Sigmoid colon (tissue), 7 donors: Measurements from ENCODE around the gene FEM1C. TPM values are rescaled to one million over a fixed set of nuclear protein-coding genes. Genes with fewer than 3 reads are reported as not detected.
A peak's percentile ranks its signal among the peaks of the same experiment; 100 is the strongest.

Source experiments
- DNase-seq: peaks from one replicate; pipeline ENCODE4 v3.0.0-alpha.2; 2019
- H3K27ac ChIP-seq, 4 donors: fragments of 200-600 bp; sonication (generic); one replicate each; pipeline ENCODE4 v1.5.1; 2016 to 2019; ENCODE audit warnings: mild to moderate bottlenecking in 1 of 4
- H3K27me3 ChIP-seq, 3 donors: fragments of 200-600 bp; sonication (generic); one replicate each; pipeline ENCODE4 v1.5.1; 2019; ENCODE audit warnings: mild to moderate bottlenecking in 1 of 3
- H3K36me3 ChIP-seq, 4 donors: fragments of 200-600 bp; sonication (generic); one replicate each; pipeline ENCODE4 v1.5.1; 2016 to 2019
- H3K4me1 ChIP-seq, 4 donors: fragments of 200-600 bp; sonication (generic); one replicate each; pipeline ENCODE4 v1.5.1; 2017 to 2019
- H3K4me3 ChIP-seq, 4 donors: fragments of 200-600 bp; sonication (generic); one replicate each; pipeline ENCODE4 v1.5.1; 2017 to 2019; ENCODE audit warnings: mild to moderate bottlenecking in 2 of 4, moderate library complexity in 1 of 4
- H3K9me3 ChIP-seq, 4 donors: fragments of 200-600 bp in 3 of 4; sonication (generic) in 3 of 4; one replicate each; pipeline versions ENCODE4 v1.5.1 to v1.6.1; 2013 to 2019
- CTCF ChIP-seq, 4 experiments: fragments of 450-650 bp in 3 of 4; fragments of 200-600 bp in 1 of 4; IDR thresholded peaks; one replicate each; pipeline ENCODE4 v1.5.1; 2016 to 2019; ENCODE audit warnings: antibody characterized with exemption in 4 of 4, mild to moderate bottlenecking in 3 of 4, moderate library complexity in 2 of 4
- EP300 ChIP-seq, 4 donors: sonication (generic); formaldehyde crosslinking; IDR thresholded peaks; one replicate each; pipeline ENCODE4 v1.6.1; 2017; ENCODE audit warnings: antibody characterized with exemption in 4 of 4
- POLR2A ChIP-seq, 2 donors: fragments of 450-650 bp; IDR thresholded peaks; one replicate each; pipeline ENCODE4 v1.6.1; 2016; ENCODE audit warnings: antibody characterized with exemption in 2 of 2, mild to moderate bottlenecking in 2 of 2, moderate library complexity in 2 of 2
- POLR2AphosphoS5 ChIP-seq, 4 donors: sonication (generic); formaldehyde crosslinking; IDR thresholded peaks; one replicate each; pipeline ENCODE4 v1.6.1; 2017; ENCODE audit warnings: antibody characterized with exemption in 4 of 4
- WGBS, 2 donors: extraction: QIAGEN DNeasy Blood & Tissue Kit; methylation state at CpG; one replicate each; pipeline ENCODE4 v1.1.7; 2013; 5-methylcytosine and 5-hydroxymethylcytosine counted together
- intact Hi-C: fragments of 100-400 bp; cut with DNase I; formaldehyde crosslinking; loops from one replicate; pipeline ENCODE4 v1.15.1; 2023
- polyA plus RNA-seq, 3 donors: library from polyadenylated mRNA; stranded (reverse); fragments of 200-250 nt; gene quantifications; one replicate each; pipeline ENCODE4 v1.2.3, GENCODE V29; 2013
- total RNA-seq, 4 donors: library from RNA; depleted of rRNA; stranded (reverse); fragments of >200 nt; gene quantifications; one replicate each; pipeline ENCODE4 v1.1.0, GENCODE V29; 2016
- donor health status: healthy with polysubstance abuse.
- donor health status: Bipolar disorder and iron deficiency.
- donor health status: healthy.

Gene FEM1C
- total RNA-seq: 10 to 100 TPM; 18.8 to 26.8 (median 26.6) TPM
- 10 to 100 TPM; 12.1 to 24.0 (median 12.6) TPM for polyA plus RNA-seq

- Histone ChIP-seq H3K4me1 (peaks cover 0 to 33% (median 21%) of the 10 kb centered on the region in 4 donors), H3K4me3 (peak within 1 kb of the TSS; percentile 72 to 98 (median 87)), H3K27me3 (no peaks in the 10 kb centered on the region), H3K9me3 (peaks cover 0 to 6% (median 0%) of the 10 kb centered on the region in 4 donors), H3K27ac (peak within 1 kb of the TSS; percentile 97 to 99 (median 98)), H3K36me3 (peaks cover 0 to 13% (median 0%) of the 10 kb centered on the region in 4 donors)
- TF ChIP-seq POLR2AphosphoS5 (IDR thresholded peaks at IDR 0.05) (peak; percentile 100), EP300 (IDR thresholded peaks at IDR 0.05) (peak in 1 of 4 donors; percentile 27), POLR2A (IDR thresholded peaks at IDR 0.05) (peak; percentile 98 to 99), CTCF (IDR thresholded peaks at IDR 0.05) (no peak)
- WGBS, 2 donors: 1% methylated on average over 82 of the region's 82 CpGs
- DNase-seq: peak; percentile 99
- intact Hi-C loops: loop anchor here (5.0 kb wide), 4 partner anchors 43 to 298 kb away; partner anchors contain the start of genes AP3S1, ATG12 and TMED7
Observed at GRCh38 chr5:115544436-115545350, at the start of gene FEM1C. Gene FEM1C (minus strand): TSS chr5:115544775. CDS start chr5:115543493, 1,282 bp downstream.

- intact Hi-C loops: loop anchor here (5.0 kb wide), 1 partner anchor 47 kb away; the partner anchor contains the start of gene FEM1C
- Histone ChIP-seq H3K4me3 (no peak overlapping the region), H3K9me3 (no peaks in the 10 kb centered on the region), H3K4me1 (peaks cover 0 to 21% (median 14%) of the 10 kb centered on the region in 4 donors), H3K27me3 (no peaks in the 10 kb centered on the region), H3K27ac (peak overlapping the region in 2 of 4 donors; percentile 2 to 19), H3K36me3 (no peaks in the 10 kb centered on the region)
- TF ChIP-seq EP300 (IDR thresholded peaks at IDR 0.05): no peak
- TF ChIP-seq CTCF (IDR thresholded peaks at IDR 0.05): no peak
- TF ChIP-seq POLR2AphosphoS5 (IDR thresholded peaks at IDR 0.05): peak; percentile 33 to 63 (median 50)
- WGBS, 2 donors: 24 to 70% methylated on average over 3 of the region's 3 CpGs
- DNase-seq: no peak
Observed at GRCh38 chr5:115589043-115589442, 44.5 kb upstream of the FEM1C start.

GRCh38 chr5:115588640-115589039 lies 44.1 kb upstream of the FEM1C start:
- TF ChIP-seq EP300 (IDR thresholded peaks at IDR 0.05): no peak
- TF ChIP-seq POLR2AphosphoS5 (IDR thresholded peaks at IDR 0.05): no peak
- TF ChIP-seq POLR2A (IDR thresholded peaks at IDR 0.05): no peak
- no peak for TF ChIP-seq CTCF (IDR thresholded peaks at IDR 0.05)
- H3K9me3 ChIP-seq: no peaks in the 10 kb centered on the region
- no peaks in the 10 kb centered on the region for H3K36me3 ChIP-seq
- 24 to 59% methylated on average over 4 of the region's 4 CpGs for WGBS, 2 donors
- no peaks in the 10 kb centered on the region for H3K27me3 ChIP-seq
- intact Hi-C loops: loop anchor here (5.0 kb wide), 1 partner anchor 46 kb away; the partner anchor contains the start of gene FEM1C
- peak overlapping the region in 1 of 4 donors; percentile 19 for H3K27ac ChIP-seq
- H3K4me3 ChIP-seq: no peak overlapping the region
- DNase-seq: no peak
- peaks cover 0 to 18% (median 14%) of the 10 kb centered on the region in 4 donors for H3K4me1 ChIP-seq

- Histone ChIP-seq H3K36me3 (no peaks in the 10 kb centered on the region), H3K9me3 (no peaks in the 10 kb centered on the region), H3K27ac (no peak overlapping the region), H3K27me3 (no peaks in the 10 kb centered on the region), H3K4me3 (no peak overlapping the region), H3K4me1 (peaks cover 0 to 18% (median 14%) of the 10 kb centered on the region in 4 donors)
- TF ChIP-seq CTCF (IDR thresholded peaks at IDR 0.05): peak; percentile 20 to 58 (median 43)
- TF ChIP-seq EP300 (IDR thresholded peaks at IDR 0.05): no peak
- TF ChIP-seq POLR2A (IDR thresholded peaks at IDR 0.05): no peak
- no peak for TF ChIP-seq POLR2AphosphoS5 (IDR thresholded peaks at IDR 0.05)
- intact Hi-C loops: loop anchor here (2.0 to 5.0 kb wide), 2 partner anchors 44 to 276 kb away; partner anchors contain the start of gene FEM1C
- no peak for DNase-seq
- whole genome bisulfite sequencing, 2 donors: 26 to 50% methylated on average over 6 of the region's 6 CpGs
Observed at GRCh38 chr5:115586525-115587146, 42.1 kb upstream of the FEM1C start.
